GM12864 (cell line): ENCODE results near the gene RPL14.

ENCODE experiments used
- DNase-seq: peaks from one replicate; pipeline ENCODE4 v3.0.0-alpha.2; 2011; ENCODE audit warnings: low read depth
- H3K4me3 ChIP-seq: 2 replicates; pipeline ENCODE4 v1.5.1; 2011; ENCODE audit warnings: mild to moderate bottlenecking, low read depth, low read length, control low read depth
- CTCF ChIP-seq: IDR thresholded peaks from 2 replicates; pipeline ENCODE4 v1.5.1; 2011; ENCODE audit warnings: low read depth, mild to moderate bottlenecking, moderate library complexity, low read length, control low read depth, inconsistent platforms; ENCODE audit errors: missing control alignments

RPL14 gene

GRCh38 chr3:40518067-40518466 is 60.9 kb downstream of the RPL14 start:
- no peak for TF ChIP-seq CTCF
- DNase-seq, result no peak
- H3K4me3 ChIP-seq, result no peak overlapping the region
